Skeletal muscle tissue (tissue), 4 donors: ENCODE data around the gene UMPS. TPM values are rescaled to one million over a fixed set of nuclear protein-coding genes. Genes with fewer than 3 reads are reported as not detected.
A peak's percentile ranks its signal among the peaks of the same experiment; 100 is the strongest.

Experiments used
- H3K27ac ChIP-seq: one replicate; pipeline ENCODE4 v1.7.0; 2013; ENCODE audit warnings: mild to moderate bottlenecking, low read depth, low read length, inconsistent platforms
- H3K27me3 ChIP-seq, 3 donors: one replicate each; pipeline ENCODE4 v1.7.0; 2013; ENCODE audit warnings: low read length in 3 of 3; ENCODE audit not compliant: control insufficient read depth in 3 of 3, insufficient read depth in 3 of 3
- H3K36me3 ChIP-seq, 3 donors: one replicate each; pipeline ENCODE4 v1.7.0; 2013; ENCODE audit warnings: low read length in 3 of 3; ENCODE audit not compliant: control insufficient read depth in 3 of 3, insufficient read depth in 3 of 3
- H3K4me1 ChIP-seq, 3 donors: one replicate each; pipeline ENCODE4 v1.7.0; 2013; ENCODE audit warnings: low read length in 3 of 3, mild to moderate bottlenecking in 3 of 3; ENCODE audit not compliant: control insufficient read depth in 3 of 3, insufficient read depth in 3 of 3
- H3K4me3 ChIP-seq, 3 donors: one replicate each; pipeline ENCODE4 v1.7.0; 2013; ENCODE audit warnings: low read length in 3 of 3
- H3K9ac ChIP-seq, 3 donors: one replicate each; pipeline ENCODE4 v1.7.0; 2013; ENCODE audit warnings: low read length in 3 of 3, mild to moderate bottlenecking in 3 of 3, moderate library complexity in 2 of 3, low read depth in 1 of 3
- H3K9me3 ChIP-seq, 3 donors: one replicate each; pipeline ENCODE4 v1.7.0; 2013; ENCODE audit warnings: low read length in 3 of 3; ENCODE audit not compliant: control insufficient read depth in 3 of 3
- total RNA-seq: library from RNA; depleted of rRNA; stranded (reverse); fragments of >200 nt; gene quantifications from one replicate; pipeline ENCODE4 v1.2.3, GENCODE V29; 2014
- donor health status: Osteomylitis.

UMPS gene
- total RNA-seq, 1 donor from 2014 or later = 28.2 TPM

DNA sequence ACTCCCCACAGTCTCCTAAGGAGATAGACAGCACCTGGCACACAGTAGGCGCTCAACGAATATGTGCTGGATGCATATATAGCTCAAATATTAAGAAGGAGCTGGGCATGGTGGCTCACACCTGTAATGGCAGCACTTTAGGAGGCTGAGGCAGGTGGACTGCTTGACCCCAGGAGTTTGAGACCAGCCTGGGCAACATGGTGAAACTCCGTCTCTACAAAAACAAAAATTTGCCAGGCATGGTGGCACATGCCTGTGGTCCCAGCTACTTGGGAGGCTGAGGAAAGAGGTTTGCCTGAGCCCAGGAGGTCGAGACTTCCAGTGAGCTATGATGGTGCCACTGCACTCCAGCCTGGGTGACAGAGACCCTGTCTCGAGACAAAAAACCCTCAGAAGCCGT, 37.4 kb downstream of the UMPS start:
- Histone ChIP-seq H3K36me3 (peaks cover 39 to 51% (median 48%) of the 10 kb centered on the region in 3 donors), H3K27me3 (no peaks in the 10 kb centered on the region), H3K27ac (no peak overlapping the region), H3K4me3 (no peak overlapping the region), H3K9ac (no peak overlapping the region), H3K9me3 (no peaks in the 10 kb centered on the region), H3K4me1 (peaks cover 20 to 25% (median 23%) of the 10 kb centered on the region in 3 donors)

DNA sequence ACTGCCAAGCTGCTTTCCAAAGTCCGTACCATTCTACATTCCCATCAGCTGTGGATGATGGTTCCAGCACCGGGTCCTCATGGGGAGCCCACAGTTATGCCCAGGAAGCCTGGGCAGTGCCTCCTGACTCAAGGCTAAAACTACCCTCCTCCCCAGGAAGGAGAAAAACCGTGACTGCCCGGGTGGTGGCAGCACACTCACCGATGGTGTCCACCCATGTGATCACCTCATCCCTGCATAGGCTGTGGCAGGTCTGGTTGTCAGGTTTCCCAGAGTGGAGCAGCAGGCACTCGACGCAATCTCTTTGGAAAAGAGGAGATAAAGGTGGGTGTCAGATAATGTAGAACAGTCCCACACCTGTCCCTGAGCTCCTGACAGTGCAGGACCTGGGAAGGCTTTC, 38.6 kb downstream of the UMPS start:
- H3K36me3 ChIP-seq = peaks cover 28 to 45% (median 41%) of the 10 kb centered on the region in 3 donors
- no peaks in the 10 kb centered on the region for H3K27me3 ChIP-seq

DNA sequence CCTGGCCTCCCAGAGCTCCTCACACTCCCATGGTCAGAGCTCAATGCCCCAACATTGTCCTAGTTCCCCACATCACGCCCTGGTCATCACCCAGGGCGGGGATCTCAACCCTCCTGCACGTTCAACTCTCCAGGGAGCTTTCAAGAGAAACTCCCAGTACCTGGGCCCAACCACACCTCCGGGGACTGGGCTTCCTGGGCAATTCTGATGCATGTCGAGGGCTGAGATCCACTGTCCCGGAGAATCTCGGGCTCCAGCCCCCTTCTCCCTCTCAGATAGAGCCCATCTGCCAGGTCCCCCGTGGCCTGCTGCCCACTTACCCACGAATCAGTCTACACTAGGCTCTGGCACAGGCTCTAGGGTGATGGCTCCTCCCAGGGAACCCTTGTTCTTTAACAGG, 39.2 kb downstream of the UMPS start:
- H3K27me3 ChIP-seq = no peaks in the 10 kb centered on the region
- H3K36me3 ChIP-seq = peaks cover 22 to 39% (median 36%) of the 10 kb centered on the region in 3 donors
- no peak overlapping the region for H3K27ac ChIP-seq
- H3K4me1 ChIP-seq = peaks cover 34 to 39% (median 34%) of the 10 kb centered on the region in 3 donors
- no peak overlapping the region for H3K4me3 ChIP-seq
- H3K9ac ChIP-seq = no peak overlapping the region
- no peaks in the 10 kb centered on the region for H3K9me3 ChIP-seq

More for the DNA sequence above, 38.6 kb downstream of the UMPS start:
- Histone ChIP-seq H3K27ac (no peak overlapping the region), H3K4me1 (peaks cover 28 to 34% (median 28%) of the 10 kb centered on the region in 3 donors), H3K9me3 (no peaks in the 10 kb centered on the region), H3K4me3 (no peak overlapping the region), H3K9ac (no peak overlapping the region)

DNA sequence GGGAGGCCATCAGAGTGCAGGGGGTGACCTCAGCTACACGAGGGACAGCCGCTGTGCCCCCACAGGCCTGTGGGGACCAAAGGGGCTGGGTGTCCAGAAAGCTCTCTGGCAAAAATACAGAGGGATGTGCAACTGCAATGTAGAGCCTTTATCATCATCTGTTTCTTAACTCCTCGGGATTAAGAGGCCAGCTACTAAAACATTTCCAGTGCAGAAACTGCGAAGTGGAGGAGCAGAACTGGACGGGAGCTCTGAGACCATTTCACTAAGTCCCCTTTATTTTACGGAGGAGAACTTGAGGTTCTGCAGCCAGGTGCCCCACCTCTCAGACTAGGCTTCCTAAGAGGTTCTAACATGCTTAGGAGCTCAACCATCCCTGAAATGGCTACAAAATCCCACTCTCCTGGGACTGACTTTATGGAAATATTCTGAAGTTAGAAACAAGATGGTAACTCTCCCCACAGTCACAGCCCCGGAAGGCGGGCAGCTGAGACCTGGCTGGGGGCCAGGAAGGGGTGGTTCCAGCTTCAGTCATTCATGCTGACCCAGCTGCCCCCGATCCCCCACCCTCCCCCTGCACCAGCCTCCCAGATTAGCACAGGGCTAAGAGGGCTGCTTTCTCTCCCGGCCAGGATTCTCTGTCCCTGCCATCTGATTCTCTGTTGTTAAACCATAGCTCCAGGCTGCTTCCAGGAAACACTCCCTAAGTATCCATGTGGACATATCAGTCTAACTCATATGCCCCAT, 40.3 kb downstream of the UMPS start:
- Histone ChIP-seq H3K9ac (no peak overlapping the region), H3K9me3 (no peaks in the 10 kb centered on the region), H3K27ac (no peak overlapping the region), H3K27me3 (no peaks in the 10 kb centered on the region), H3K4me3 (peak overlapping the region in 1 of 3 donors; percentile 11), H3K4me1 (peaks cover 42 to 48% (median 45%) of the 10 kb centered on the region in 3 donors), H3K36me3 (peaks cover 16 to 29% (median 26%) of the 10 kb centered on the region in 3 donors)

DNA sequence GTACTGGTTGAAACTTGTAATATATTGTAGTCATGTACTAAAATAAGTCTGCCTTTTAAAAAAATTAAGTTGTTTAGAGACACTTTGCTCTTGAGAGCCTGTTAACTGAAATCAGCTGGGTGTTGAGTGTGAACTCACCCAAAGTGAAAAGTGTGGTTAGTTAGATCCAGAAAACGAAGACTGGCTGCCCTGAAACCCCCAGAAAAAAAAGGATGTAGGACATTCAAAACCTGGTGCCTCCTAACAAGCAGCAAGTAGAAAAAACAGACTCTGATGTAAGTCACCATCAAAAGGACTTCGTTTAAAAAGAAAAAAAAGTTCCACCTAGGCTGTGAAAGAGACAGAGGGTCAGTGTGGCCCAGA, 40.8 kb downstream of the UMPS start:
- H3K27ac ChIP-seq = no peak overlapping the region

DNA sequence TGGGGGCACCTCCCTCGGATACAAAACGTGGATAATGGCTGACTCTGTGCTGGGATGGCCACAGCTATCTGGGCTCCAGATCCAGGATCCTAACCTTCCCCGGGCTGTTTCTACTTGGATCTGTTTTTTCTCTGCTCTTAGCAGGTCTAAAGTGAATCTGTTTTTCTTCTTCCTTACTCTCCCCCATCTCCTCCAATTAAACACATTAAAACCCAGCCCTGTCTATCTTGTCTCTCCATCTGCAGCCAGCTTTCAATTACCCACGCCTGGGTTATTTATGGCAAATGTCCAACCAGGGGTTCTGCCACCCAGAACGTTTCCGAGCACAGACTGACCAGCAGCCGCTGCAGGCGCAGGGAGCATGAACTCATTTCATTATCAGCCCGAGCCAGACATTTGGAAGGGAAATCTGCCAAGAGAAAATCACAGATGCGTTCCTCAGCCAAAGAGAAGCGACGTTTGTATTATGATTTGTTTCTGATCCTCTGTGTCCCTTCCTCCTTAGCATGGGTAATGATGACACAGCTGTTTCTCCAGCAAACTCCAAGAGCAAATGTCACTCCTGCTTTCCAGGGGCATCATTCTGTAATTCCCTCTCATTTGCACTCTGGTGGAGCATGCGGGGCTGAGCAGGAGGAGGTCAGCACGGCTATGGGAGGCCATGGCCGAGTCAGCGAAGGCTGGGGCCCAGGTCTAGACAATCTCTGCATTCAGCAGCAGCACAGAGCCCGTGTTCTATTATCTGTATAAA, 42.0 kb downstream of the UMPS start:
- Histone ChIP-seq H3K27me3 (no peaks in the 10 kb centered on the region), H3K4me1 (peaks cover 42 to 53% (median 50%) of the 10 kb centered on the region in 3 donors), H3K9me3 (no peaks in the 10 kb centered on the region), H3K27ac (peak overlapping the region; percentile 60), H3K4me3 (peak overlapping the region in 1 of 3 donors; percentile 45), H3K9ac (peak overlapping the region in 1 of 3 donors; percentile 66), H3K36me3 (peaks cover 13 to 21% (median 14%) of the 10 kb centered on the region in 3 donors)

More for the DNA sequence above, 40.8 kb downstream of the UMPS start:
- peaks cover 11 to 27% (median 24%) of the 10 kb centered on the region in 3 donors for H3K36me3 ChIP-seq
- no peak overlapping the region for H3K9ac ChIP-seq
- no peak overlapping the region for H3K4me3 ChIP-seq
- H3K27me3 ChIP-seq = no peaks in the 10 kb centered on the region
- H3K4me1 ChIP-seq = peaks cover 42 to 48% (median 48%) of the 10 kb centered on the region in 3 donors
- H3K9me3 ChIP-seq = no peaks in the 10 kb centered on the region

DNA sequence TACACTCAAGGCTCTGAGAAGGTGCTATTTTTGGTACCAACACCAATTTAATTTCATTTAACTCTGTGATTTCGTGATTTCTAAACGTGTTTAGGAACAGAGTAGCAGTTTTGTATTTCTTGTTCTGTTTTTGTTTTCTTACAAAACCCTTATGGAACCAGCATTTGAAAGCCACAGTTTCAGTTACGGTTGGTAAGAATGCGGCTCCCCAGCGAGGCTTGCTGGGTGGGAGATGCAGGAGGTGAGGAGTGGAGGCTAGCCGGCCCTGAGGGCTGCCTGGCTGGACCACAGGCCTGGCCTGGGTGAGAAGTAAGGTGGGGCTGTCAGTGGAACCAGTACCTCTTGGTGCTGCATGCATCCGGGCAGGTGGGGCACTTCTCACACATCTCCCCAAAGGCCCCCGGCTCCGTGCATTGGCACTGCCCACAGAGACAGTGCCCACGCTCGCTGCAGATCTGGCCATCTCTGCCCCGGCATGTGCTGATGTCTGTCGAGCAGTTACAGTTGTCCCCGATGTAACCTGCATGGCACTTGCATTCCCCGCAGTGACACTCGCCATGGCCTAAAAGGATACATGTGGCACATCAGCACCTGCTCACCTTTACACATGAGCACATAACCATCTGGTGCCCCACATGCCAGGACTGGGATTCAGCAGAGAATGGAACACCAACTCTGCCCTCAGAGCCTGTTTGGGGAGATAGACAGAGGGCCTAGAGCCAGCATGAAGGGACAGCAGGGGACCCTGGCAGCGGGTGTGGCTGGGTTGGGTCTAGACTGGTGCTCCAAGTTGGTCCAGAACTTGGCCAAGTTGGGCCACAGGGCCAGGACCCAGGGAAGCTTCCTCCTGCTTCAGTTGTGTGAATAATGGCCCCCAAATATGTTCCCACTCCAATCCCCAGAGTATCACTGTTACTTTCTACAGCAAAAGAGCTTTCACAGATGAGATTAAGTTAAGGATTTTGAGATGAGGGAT, 43.4 kb downstream of the UMPS start:
- Histone ChIP-seq H3K36me3 (peaks cover 4 to 14% (median 8%) of the 10 kb centered on the region in 3 donors), H3K27me3 (no peaks in the 10 kb centered on the region), H3K27ac (peak overlapping the region; percentile 26), H3K4me1 (peaks cover 50 to 63% (median 52%) of the 10 kb centered on the region in 3 donors), H3K4me3 (no peak overlapping the region), H3K9me3 (no peaks in the 10 kb centered on the region), H3K9ac (no peak overlapping the region)

DNA sequence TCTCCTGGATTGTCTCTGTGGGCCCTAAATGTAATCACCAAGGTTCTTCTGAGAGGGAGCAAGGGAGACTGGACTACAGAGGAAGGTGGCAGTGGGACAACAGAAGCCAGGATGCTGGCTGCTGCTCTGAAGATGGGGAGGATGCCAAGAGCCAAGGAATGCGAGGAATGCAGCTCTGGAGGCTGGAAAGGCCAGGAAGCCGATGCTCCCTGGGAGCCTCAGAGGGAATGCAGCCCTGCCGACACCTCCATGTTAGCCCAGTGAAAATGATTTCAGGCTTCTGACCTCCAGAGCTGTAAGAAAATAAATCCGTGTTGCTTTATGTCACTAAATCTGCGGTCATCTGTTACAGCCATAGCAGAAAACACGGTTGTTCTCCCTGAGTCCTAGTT, 44.1 kb downstream of the UMPS start:
- Histone ChIP-seq H3K9ac (no peak overlapping the region), H3K36me3 (peaks cover 2 to 10% (median 4%) of the 10 kb centered on the region in 3 donors), H3K9me3 (no peaks in the 10 kb centered on the region), H3K4me3 (no peak overlapping the region), H3K27ac (peak overlapping the region; percentile 26), H3K27me3 (no peaks in the 10 kb centered on the region), H3K4me1 (peaks cover 57 to 70% (median 59%) of the 10 kb centered on the region in 3 donors)

DNA sequence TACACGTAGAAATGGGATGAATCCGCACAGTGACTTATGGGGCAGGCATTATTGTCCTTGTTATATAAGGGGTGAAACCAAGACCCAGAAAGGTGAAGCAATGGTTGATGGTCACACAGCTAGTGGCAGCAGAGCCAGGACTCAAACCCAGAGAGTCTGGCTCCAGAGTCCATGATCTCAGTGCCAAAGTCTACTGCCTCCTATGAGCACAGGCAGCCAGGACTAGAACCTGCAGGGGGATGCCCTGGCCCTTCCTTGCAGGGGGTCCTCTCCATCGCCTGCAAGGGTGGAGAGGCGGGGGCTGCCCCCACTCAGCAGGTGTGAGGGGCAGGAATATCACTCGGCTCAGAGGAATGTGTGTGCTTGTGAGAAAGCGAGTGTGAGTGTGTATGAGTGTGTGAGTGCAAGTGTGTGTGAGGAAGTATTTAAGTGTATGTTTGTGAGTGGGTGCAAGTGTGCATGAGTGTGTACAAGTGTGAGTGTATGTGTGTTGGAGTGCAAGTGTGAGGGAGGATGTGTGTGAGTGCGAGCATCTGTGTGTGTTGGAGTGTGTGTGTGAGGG, 44.7 kb downstream of the UMPS start:
- Histone ChIP-seq H3K36me3 (peaks cover 2 to 10% (median 4%) of the 10 kb centered on the region in 3 donors), H3K4me3 (no peak overlapping the region), H3K9me3 (no peaks in the 10 kb centered on the region), H3K9ac (no peak overlapping the region), H3K27ac (peak overlapping the region; percentile 26), H3K27me3 (no peaks in the 10 kb centered on the region), H3K4me1 (peaks cover 63 to 75% (median 65%) of the 10 kb centered on the region in 3 donors)
